ENCODE measurements around the gene HLA-DOA.

Gene HLA-DOA

GRCh38 chr6:33001685-33002084, 7.7 kb downstream of the HLA-DOA start:
- no peaks in the 10 kb centered on the region for H3K9me3 ChIP-seq (ENCODE audit: control insufficient read depth, insufficient read depth, low read depth, low read length)
- TF ChIP-seq ZNF548 (tag by site-specific recombination; IDR thresholded peaks at IDR 0.05), result no peak
- no peak for TF ChIP-seq YY1 (tag by site-specific recombination; IDR thresholded peaks at IDR 0.05)
- TF ChIP-seq ZNF791 (tag by site-specific recombination; IDR thresholded peaks at IDR 0.05), result no peak
- no peak for TF ChIP-seq KLF10 (tag by site-specific recombination; IDR thresholded peaks at IDR 0.05)
- ChIA-PET CTCF (interaction anchor here (0.6 to 4.6 kb wide), 10 partner anchors 11 to 247 kb away, joined by 3 to 42 read pairs (median 11); no protein-coding TSS in a partner anchor), POLR2A (interaction anchor here (2.1 kb wide), 1 partner anchor 30 kb away, joined by 7 read pairs; no protein-coding TSS in a partner anchor)
- H3K36me3 ChIP-seq (ENCODE audit: control insufficient read depth in 2 of 2, insufficient read depth in 1 of 2, low read length in 2 of 2), result no peaks in the 10 kb centered on the region
- H3K4me3 ChIP-seq (ENCODE audit: low read depth, low read length), result no peak overlapping the region
- H3K4me1 ChIP-seq (ENCODE audit: control insufficient read depth, insufficient read depth, low read length), result no peaks in the 10 kb centered on the region
- H3K27ac ChIP-seq (ENCODE audit: extremely low read depth, low read depth, low read length), result no peak overlapping the region

GRCh38 chr6:33000055-33000454, 9.3 kb downstream of the HLA-DOA start:
- Histone ChIP-seq H3K36me3 (ENCODE audit: control insufficient read depth in 2 of 2, insufficient read depth in 1 of 2, low read length in 2 of 2) (no peaks in the 10 kb centered on the region), H3K9me3 (ENCODE audit: control insufficient read depth, insufficient read depth, low read depth, low read length) (no peaks in the 10 kb centered on the region), H3K4me3 (ENCODE audit: low read depth, low read length) (no peak overlapping the region), H3K27ac (ENCODE audit: extremely low read depth, low read depth, low read length) (no peak overlapping the region), H3K4me1 (ENCODE audit: control insufficient read depth, insufficient read depth, low read length) (no peaks in the 10 kb centered on the region)
- ChIA-PET CTCF (interaction anchor here (0.6 to 4.6 kb wide), 19 partner anchors 12 to 288 kb away, joined by 3 to 42 read pairs (median 4); no protein-coding TSS in a partner anchor), POLR2A (interaction anchor here (2.1 kb wide), 1 partner anchor 28 kb away, joined by 7 read pairs; no protein-coding TSS in a partner anchor)
- TF ChIP-seq CTCF (tag by site-specific recombination; IDR thresholded peaks at IDR 0.05) (peak; percentile 74), ZNF654 (tag by site-specific recombination; IDR thresholded peaks at IDR 0.05; ENCODE audit: low read depth) (peak; percentile 67), PATZ1 (tag by site-specific recombination; IDR thresholded peaks at IDR 0.05) (no peak), PRDM1 (tag by site-specific recombination; IDR thresholded peaks at IDR 0.05) (0 out of 2 replicates have a peak, but pooled peaks have one; percentile 5), ZNF426 (tag by site-specific recombination; IDR thresholded peaks at IDR 0.05) (no peak)

GRCh38 chr6:32995448-32995847, 13.9 kb downstream of the HLA-DOA start:
- TF ChIP-seq MZF1 (tag by site-specific recombination; IDR thresholded peaks at IDR 0.05; ENCODE audit: borderline replicate concordance) (no peak), ZNF114 (tag by site-specific recombination; IDR thresholded peaks at IDR 0.05) (no peak), ZNF704 (tag by site-specific recombination; IDR thresholded peaks at IDR 0.05) (no peak), ZNF362 (tag by site-specific recombination; IDR thresholded peaks at IDR 0.05) (peak; percentile 79), WT1 (tag by site-specific recombination; IDR thresholded peaks at IDR 0.05) (peak; percentile 60), ZFP3 (tag by site-specific recombination; IDR thresholded peaks at IDR 0.05; ENCODE audit: low read depth) (no peak), ZNF366 (tag by site-specific recombination; conservative IDR thresholded peaks at IDR 0.05) (peak; percentile 85), PRDM1 (tag by site-specific recombination; IDR thresholded peaks at IDR 0.05) (peak; percentile 67), ATF2 (tag by site-specific recombination; IDR thresholded peaks at IDR 0.05; ENCODE audit: low read depth) (peak; percentile 68)
- ChIA-PET POLR2A (no interaction called here), CTCF (interaction anchor here (0.6 to 1.0 kb wide), 3 partner anchors 9 to 157 kb away, joined by 3 to 7 read pairs (median 3); partner anchors contain the start of gene TAP2)
- Histone ChIP-seq H3K4me3 (ENCODE audit: low read depth, low read length) (no peak overlapping the region), H3K4me1 (ENCODE audit: control insufficient read depth, insufficient read depth, low read length) (no peaks in the 10 kb centered on the region), H3K27ac (ENCODE audit: extremely low read depth, low read depth, low read length) (no peak overlapping the region), H3K9me3 (ENCODE audit: control insufficient read depth, insufficient read depth, low read depth, low read length) (no peaks in the 10 kb centered on the region), H3K36me3 (ENCODE audit: control insufficient read depth in 2 of 2, insufficient read depth in 1 of 2, low read length in 2 of 2) (no peaks in the 10 kb centered on the region)
